GM10266 (cell line): ENCODE results near the gene CCDC150.
"Not testable (repeated sequence)": the region's sequence is repeated elsewhere in the genome, so short reads cannot be mapped to it uniquely, and the experiment has no call there.

ENCODE experiments used
- DNase-seq: peaks from one replicate; pipeline ENCODE4 v3.0.0; 2012; ENCODE audit errors: extremely low spot score
- TF ChIP-seq, protein P1 (sequence below): IDR thresholded peaks from 2 replicates; pipeline ENCODE4 v1.5.1; 2012; ENCODE audit warnings: mild to moderate bottlenecking, low read depth; ENCODE audit not compliant: control insufficient read depth, insufficient read depth; ENCODE audit errors: missing control alignments

Gene CCDC150

DNA sequence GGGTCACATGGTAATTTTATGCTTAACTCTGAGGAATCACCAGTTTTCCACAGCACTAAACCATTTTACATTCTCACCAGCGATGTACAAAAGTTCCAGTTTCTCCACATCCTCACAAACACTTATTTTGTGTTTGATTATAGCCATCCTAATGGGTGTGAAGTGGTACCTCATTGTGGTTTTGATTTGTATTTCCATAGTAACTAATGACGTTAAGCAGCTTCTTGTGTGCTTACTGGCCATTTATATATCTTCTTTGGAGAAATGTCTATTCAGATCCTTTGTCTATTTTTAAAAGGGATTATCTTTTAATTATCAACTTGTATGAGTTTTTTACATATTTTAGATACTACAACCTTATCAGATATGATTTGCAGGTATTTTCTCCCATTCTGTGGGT, 42.0 kb downstream of the CCDC150 start:
- no peak for DNase-seq
- TF ChIP-seq, protein P1, sequence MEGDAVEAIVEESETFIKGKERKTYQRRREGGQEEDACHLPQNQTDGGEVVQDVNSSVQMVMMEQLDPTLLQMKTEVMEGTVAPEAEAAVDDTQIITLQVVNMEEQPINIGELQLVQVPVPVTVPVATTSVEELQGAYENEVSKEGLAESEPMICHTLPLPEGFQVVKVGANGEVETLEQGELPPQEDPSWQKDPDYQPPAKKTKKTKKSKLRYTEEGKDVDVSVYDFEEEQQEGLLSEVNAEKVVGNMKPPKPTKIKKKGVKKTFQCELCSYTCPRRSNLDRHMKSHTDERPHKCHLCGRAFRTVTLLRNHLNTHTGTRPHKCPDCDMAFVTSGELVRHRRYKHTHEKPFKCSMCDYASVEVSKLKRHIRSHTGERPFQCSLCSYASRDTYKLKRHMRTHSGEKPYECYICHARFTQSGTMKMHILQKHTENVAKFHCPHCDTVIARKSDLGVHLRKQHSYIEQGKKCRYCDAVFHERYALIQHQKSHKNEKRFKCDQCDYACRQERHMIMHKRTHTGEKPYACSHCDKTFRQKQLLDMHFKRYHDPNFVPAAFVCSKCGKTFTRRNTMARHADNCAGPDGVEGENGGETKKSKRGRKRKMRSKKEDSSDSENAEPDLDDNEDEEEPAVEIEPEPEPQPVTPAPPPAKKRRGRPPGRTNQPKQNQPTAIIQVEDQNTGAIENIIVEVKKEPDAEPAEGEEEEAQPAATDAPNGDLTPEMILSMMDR, result no peak

DNA sequence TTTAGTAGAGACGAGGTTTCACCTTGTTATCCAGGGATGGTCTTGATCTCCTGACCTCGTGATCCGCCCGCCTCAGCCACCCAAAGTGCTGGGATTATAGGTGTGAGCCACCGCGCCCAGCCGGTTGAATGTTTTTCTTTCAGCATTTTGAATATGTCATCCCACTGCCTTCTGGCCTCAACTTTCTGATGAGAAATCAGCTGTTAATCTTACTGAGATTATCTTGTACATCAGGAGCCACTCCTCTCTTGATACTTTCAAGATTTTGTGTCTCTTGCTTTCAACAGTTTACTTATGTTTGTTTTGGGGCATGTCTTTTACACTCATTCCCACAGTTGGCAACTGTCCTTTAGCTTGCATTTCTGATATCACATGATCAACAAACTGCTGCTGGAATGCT, 46.3 kb downstream of the CCDC150 start:
- TF ChIP-seq, protein P1, result no peak
- no peak for DNase-seq

DNA sequence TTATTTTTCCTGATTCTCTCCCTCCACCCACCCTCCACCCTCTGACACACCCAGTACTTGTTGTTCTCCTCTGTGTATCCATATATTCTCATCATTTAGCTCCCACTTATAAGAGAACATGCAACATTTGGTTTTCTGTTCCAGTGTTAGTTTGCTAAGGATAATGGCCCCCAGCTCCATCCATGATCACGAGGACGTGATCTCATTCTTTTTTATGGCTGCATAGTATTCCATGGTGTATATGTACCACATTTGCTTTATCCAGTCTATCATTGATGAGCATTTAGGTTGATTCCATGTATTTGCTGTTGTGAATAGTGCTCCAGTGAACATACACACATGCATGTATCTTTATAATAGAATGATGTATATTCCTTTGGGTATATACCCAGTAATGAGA, 47.2 kb downstream of the CCDC150 start:
- DNase-seq, result not testable (repeated sequence)

DNA sequence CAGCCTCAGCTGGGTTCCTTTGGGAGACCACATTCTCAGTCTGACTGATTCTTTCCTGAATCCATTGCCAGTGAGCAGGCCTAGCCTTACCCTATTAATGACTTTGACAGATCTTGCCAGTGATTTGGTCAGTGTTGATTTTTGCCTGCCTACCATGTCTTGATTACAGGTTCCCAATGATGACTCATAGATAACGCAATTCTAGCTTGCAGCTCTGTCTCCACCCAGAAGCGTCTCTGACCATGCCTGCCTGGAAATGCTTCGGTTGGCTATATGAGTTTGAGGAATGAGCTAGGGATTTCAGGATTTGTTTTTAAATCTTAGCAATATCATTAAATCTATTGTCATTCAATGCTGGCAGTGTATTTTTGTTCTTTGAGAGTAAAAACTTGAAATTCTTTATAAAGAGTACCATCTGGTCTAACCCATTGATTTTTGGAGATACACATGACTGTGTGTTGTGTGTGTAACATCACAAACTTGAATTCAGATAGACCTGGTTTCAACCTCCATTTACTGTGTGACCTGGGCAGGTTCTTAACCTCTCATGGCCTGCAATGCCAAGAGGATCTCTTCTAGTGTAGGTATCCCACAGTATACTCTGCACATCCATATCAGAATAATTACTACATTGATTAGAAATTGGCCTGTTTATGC, 57.0 kb downstream of the CCDC150 start:
- DNase-seq, result no peak

DNA sequence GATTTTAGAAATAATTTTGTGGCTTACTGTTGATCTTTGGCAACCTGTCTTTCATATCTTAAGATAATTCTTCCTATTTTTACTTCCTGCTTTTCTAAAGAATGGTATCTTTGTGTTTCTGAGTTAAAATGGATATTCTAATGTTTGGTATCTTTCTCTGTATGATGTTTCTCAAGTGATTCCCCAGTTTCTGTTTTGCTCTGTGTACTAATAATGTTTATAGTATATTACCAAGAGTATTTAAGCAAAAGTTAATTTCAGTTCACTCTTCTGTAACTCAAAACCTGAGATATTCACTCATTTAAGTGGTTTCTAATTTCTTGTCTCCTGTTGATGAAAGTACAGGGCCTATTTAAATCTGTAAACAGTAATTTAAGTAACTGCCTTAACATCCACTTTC, 58.3 kb downstream of the CCDC150 start:
- no peak for DNase-seq
- TF ChIP-seq, protein P1, result no peak

More for the DNA sequence above, 57.0 kb downstream of the CCDC150 start:
- TF ChIP-seq, protein P1, result no peak

DNA sequence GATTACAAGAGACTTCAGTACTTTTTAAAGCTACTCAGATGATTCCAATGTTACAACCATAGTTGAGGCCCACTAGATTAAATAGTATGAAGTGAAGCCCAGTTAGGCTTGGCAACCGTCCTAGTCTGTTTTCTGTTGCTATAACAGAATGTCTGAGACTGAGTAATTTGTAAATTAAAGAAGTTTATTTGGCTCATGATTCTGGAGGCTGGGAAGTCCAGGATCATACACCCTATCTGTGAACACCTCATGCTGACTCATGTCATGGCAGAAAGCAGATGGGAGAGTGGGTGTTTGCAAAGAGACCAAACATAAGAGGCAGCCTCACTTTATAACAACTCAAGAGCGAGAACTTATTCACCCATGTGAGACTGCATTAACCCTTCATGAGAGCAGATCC, 63.1 kb downstream of the CCDC150 start:
- TF ChIP-seq, protein P1, result no peak
- no peak for DNase-seq

DNA sequence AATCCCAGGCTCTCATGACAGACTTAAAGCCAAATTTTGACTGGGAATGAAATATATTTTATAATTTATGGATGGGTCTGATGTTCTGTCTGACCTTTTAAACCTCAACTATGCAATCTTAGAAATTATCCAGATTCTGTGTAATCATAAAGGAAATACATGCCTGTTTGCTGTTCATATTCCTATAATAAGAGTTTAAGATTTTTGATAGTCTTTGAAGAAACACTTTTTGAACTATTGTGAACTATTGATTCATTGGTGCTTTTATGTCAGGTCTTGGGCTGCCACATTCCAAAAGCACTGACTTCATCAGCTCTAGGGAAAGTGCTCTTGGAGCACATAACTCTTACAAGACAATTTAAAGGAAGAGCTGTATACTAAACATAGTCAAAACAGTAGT, 64.2 kb downstream of the CCDC150 start:
- DNase-seq, result no peak
- TF ChIP-seq, protein P1, result no peak

DNA sequence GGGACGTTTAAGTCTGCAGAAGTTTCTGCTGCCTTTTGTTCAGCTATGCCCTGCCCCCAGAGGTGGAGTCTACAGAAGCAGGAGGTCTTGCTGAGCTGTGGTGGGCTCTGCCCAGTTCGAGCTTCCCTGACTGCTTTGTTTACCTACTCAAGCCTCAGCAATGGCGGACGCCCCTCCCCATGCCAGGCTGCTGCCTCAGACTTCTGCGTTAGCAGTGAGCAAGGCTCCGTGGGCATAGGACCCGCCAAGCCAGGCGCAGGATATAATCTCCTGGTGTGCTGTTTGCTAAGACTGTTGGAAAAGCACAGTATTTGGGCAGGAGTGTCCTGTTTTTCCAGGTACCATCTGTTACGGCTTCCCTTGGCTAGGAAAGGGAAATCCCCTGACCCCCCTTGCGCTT, 70.5 kb downstream of the CCDC150 start:
- not testable (repeated sequence) for DNase-seq

DNA sequence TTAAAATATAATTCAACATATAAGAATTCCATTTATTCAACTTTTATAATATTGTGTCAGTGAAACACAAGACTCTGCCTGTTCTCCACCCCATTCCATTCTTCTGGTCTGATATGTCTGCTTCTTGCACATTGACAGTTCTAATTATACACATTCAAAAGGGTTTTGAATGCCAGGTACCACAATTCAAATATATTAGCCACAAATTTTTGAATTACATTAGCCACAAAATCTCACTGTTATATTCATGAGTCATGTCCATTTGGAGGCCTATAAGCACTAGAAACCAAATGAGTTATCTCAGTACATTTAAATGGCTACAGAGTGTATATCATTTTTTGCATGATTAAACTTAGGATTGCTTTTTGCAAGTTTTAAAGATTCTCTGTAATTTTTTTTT, 72.1 kb downstream of the CCDC150 start:
- TF ChIP-seq, protein P1, result no peak
- DNase-seq, result no peak
